ENCODE measurements around the gene ICAM4.

DNA sequence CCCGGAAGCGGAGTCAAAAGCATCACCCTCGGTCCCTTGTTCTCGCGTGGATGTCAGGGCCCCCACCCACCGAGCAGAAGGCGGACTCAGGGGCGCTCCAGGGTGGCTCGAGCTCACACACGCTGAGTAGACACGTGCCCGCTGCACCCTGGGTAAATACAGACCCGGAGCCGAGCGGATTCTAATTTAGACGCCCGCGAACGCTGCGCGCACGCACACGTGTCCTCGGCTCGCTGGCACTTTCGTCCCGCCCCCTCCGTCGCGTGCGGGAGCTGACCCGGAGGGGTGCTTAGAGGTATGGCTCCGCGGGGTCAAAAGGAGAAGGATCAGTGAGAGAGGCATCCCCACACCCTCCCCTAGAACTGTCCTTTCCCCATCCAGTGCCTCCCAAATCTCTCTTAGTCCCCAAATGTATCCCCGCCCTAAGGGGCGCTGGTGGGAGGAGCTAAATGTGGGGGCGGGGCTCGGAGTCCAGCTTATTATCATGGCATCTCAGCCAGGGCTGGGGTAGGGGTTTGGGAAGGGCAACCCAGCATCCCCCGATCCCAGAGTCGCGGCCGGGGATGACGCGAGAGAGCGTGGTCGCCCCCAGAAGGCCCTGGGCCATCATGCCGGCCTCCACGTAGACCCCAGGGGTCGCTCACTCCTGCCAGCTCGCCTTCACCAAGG is 2.5 kb downstream of the ICAM4 start:
- TF ChIP-seq TCF7 (IDR thresholded peaks at IDR 0.05; ENCODE audit: borderline replicate concordance) (no peak), GTF2F1 (IDR thresholded peaks at IDR 0.05; ENCODE audit: low read depth, low read length) (no peak; the same call in 1 of the 2 replicates), ZNF76 (CRISPR knock-in tag; IDR thresholded peaks at IDR 0.05; ENCODE audit: borderline replicate concordance) (no peak), ZKSCAN1 (IDR thresholded peaks at IDR 0.05; ENCODE audit: low read depth, low read length) (no peak)
